OCI-LY3 (cell line): ENCODE measurements around the gene MAP2.

ENCODE experiments used
- EZH2phosphoT487 ChIP-seq: fragments of 200-600 bp; shearing (Covaris generic); IDR thresholded peaks from 2 replicates; pipeline ENCODE4 v1.6.1; 2018; ENCODE audit warnings: antibody characterized with exemption, mixed run types, low read depth
- TF ChIP-seq, protein P1 (sequence below): fragments of 200-600, 300-600 bp; sonication (generic); IDR thresholded peaks from 2 replicates; pipeline ENCODE4 v1.5.1; 2014; ENCODE audit warnings: antibody characterized with exemption, low read length, low read depth

DNA sequence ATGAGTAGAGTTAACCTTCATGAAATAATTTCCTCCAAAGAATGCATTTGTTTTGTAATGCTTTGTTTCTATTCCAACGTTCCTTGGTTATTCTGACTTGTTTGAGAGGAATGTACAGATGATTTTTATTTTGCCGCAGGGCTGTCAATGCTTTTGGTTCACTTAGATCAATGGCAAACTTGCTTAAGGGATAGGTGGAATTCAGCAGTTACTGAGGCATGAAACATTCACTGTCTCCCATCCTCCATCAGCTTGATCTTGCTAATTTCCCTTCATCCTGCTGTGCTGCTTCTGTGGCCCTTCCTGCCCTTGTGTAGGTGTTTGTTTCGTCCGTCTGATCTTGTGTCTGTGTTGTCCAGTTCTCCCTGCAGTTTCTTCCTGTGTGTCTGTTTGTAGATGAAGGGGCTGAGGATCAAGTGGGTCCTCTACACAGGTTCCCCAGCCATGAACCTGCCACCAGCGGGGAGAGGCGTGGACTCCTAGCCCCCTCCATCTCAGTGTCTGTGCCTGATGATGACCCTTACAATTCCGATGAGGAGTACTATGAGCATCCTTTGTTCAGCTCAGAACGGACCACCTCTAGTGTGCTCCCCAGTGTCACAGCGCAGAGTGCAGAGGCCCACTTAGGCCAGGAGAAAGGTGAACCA is 263.6 kb downstream of the MAP2 start:
- TF ChIP-seq, protein P1, sequence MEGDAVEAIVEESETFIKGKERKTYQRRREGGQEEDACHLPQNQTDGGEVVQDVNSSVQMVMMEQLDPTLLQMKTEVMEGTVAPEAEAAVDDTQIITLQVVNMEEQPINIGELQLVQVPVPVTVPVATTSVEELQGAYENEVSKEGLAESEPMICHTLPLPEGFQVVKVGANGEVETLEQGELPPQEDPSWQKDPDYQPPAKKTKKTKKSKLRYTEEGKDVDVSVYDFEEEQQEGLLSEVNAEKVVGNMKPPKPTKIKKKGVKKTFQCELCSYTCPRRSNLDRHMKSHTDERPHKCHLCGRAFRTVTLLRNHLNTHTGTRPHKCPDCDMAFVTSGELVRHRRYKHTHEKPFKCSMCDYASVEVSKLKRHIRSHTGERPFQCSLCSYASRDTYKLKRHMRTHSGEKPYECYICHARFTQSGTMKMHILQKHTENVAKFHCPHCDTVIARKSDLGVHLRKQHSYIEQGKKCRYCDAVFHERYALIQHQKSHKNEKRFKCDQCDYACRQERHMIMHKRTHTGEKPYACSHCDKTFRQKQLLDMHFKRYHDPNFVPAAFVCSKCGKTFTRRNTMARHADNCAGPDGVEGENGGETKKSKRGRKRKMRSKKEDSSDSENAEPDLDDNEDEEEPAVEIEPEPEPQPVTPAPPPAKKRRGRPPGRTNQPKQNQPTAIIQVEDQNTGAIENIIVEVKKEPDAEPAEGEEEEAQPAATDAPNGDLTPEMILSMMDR = no peak
- no peak for TF ChIP-seq EZH2phosphoT487
